B cell (primary cell): Measurements from ENCODE around the gene MS4A7. TPM values are rescaled to one million over a fixed set of nuclear protein-coding genes. Genes with fewer than 3 reads are reported as not detected.

Experiments
- ATAC-seq: fragments of 200-7000 bp; cut with Tn5 transposase; one replicate; pipeline ENCODE4 v1.10.0; 2021; ENCODE audit warnings: low read depth, mild to moderate bottlenecking, moderate number of reproducible peaks, moderate library complexity
- CTCF ChIA-PET: fragments of 350-600 bp; sonication (Branson Sonifier 250); formaldehyde crosslinking; loops from one replicate; lab custom pipeline; 2021; ENCODE audit warnings: antibody characterized with exemption, inconsistent platforms; lab: Charles Lee
- POLR2A ChIA-PET: fragments of 350-600 bp; sonication (Branson Sonifier 250); formaldehyde crosslinking; loops from one replicate; lab custom pipeline; 2021; ENCODE audit warnings: antibody characterized with exemption; lab: Charles Lee
- DNase-seq: peaks from one replicate; pipeline ENCODE4 v3.0.0; 2013
- H2AFZ ChIP-seq: 2 replicates; pipeline ENCODE4 v1.6.1; 2012; ENCODE audit warnings: mild to moderate bottlenecking, low read depth, low read length; ENCODE audit not compliant: insufficient read depth, poor library complexity, severe bottlenecking
- H3K27ac ChIP-seq, 2 donors: 1 replicate in 1 of 2; 2 replicates in 1 of 2; pipeline ENCODE4 v1.5.1; 2012 to 2013; ENCODE audit warnings: low read length in 2 of 2, mild to moderate bottlenecking in 2 of 2, moderate library complexity in 1 of 2
- H3K27me3 ChIP-seq, 4 experiments: fragments of 200-600 bp in 1 of 4; sonication (generic) in 1 of 4; replicated peaks in 1 of 4; 1 replicate in 2 of 4; 2 replicates in 2 of 4; pipeline versions ENCODE4 v1.6.1 to v1.7.0; 2013 to 2016; ENCODE audit warnings: low read length in 3 of 4, mild to moderate bottlenecking in 2 of 4, mixed read lengths in 1 of 4, moderate library complexity in 1 of 4; ENCODE audit not compliant: insufficient read depth in 4 of 4, control insufficient read depth in 3 of 4; ENCODE audit errors: control extremely low read depth in 1 of 4
- H3K36me3 ChIP-seq, 2 experiments: replicated peaks in 1 of 2; 1 replicate in 1 of 2; 2 replicates in 1 of 2; pipeline versions ENCODE4 v1.6.1 to v1.7.1; 2013; ENCODE audit warnings: low read length in 1 of 2; ENCODE audit not compliant: insufficient read depth in 2 of 2, control insufficient read depth in 1 of 2; ENCODE audit errors: control extremely low read depth in 1 of 2, extremely low read depth in 1 of 2
- H3K4me1 ChIP-seq, 2 donors: fragments of 200-600 bp in 1 of 2; sonication (generic) in 1 of 2; 1 replicate in 1 of 2; 2 replicates in 1 of 2; pipeline versions ENCODE4 v1.5.1 to v1.6.1; 2013 to 2017; ENCODE audit warnings: low read length in 2 of 2; ENCODE audit not compliant: control insufficient read depth in 2 of 2, insufficient read depth in 2 of 2
- H3K4me2 ChIP-seq: replicated peaks from 2 replicates; pipeline ENCODE3; 2012; ENCODE audit warnings: mild to moderate bottlenecking, low read depth, low read length; ENCODE audit not compliant: poor library complexity, severe bottlenecking
- H3K4me3 ChIP-seq, 5 experiments: fragments of 200-600 bp in 1 of 5; sonication (generic) in 1 of 5; 1 replicate in 3 of 5; 2 replicates in 2 of 5; pipeline versions ENCODE4 v1.5.1 to v1.7.0; 2011 to 2016; ENCODE audit warnings: low read length in 4 of 5, mild to moderate bottlenecking in 4 of 5, low read depth in 2 of 5, control low read depth in 1 of 5, moderate library complexity in 1 of 5; ENCODE audit not compliant: insufficient read depth in 1 of 5; ENCODE audit errors: control extremely low read depth in 1 of 5, extremely low read depth in 1 of 5
- H3K79me2 ChIP-seq: fragments of 200-600 bp; sonication (generic); one replicate; pipeline ENCODE4 v1.6.0; 2016; ENCODE audit warnings: low read length; ENCODE audit not compliant: control insufficient read depth, insufficient read depth
- H3K9ac ChIP-seq: fragments of 200-600 bp; sonication (generic); 2 replicates; pipeline ENCODE4 v1.6.1; 2017; ENCODE audit warnings: mild to moderate bottlenecking, low read length, moderate library complexity
- H3K9me3 ChIP-seq, 3 donors: one replicate each; pipeline versions ENCODE4 v1.6.1 to v1.7.1; 2013; ENCODE audit warnings: low read length in 2 of 3; ENCODE audit not compliant: control insufficient read depth in 2 of 3, insufficient read depth in 1 of 3; ENCODE audit errors: control extremely low read depth in 1 of 3
- H4K20me1 ChIP-seq: 2 replicates; pipeline ENCODE4 v1.6.0; 2012; ENCODE audit warnings: mild to moderate bottlenecking, low read length; ENCODE audit not compliant: insufficient read depth, control insufficient read depth, poor library complexity, severe bottlenecking
- H3K27ac Mint-ChIP-seq: one replicate; pipeline ENCODE4 v1.8.0; 2021; ENCODE audit warnings: mixed read lengths
- H3K27me3 Mint-ChIP-seq: one replicate; pipeline ENCODE4 v1.8.0; 2021; ENCODE audit warnings: mixed read lengths
- H3K4me1 Mint-ChIP-seq: one replicate; pipeline ENCODE4 v1.8.0; 2021; ENCODE audit warnings: mixed read lengths
- H3K4me3 Mint-ChIP-seq: one replicate; pipeline ENCODE4 v1.8.0; 2021; ENCODE audit warnings: mixed read lengths
- H3K9me3 Mint-ChIP-seq: one replicate; pipeline ENCODE4 v1.8.0; 2022; ENCODE audit warnings: mixed read lengths; ENCODE audit not compliant: insufficient read depth
- CTCF ChIP-seq: fragments of 200-600 bp; IDR thresholded peaks from one replicate; pipeline ENCODE4 v1.8.0; 2022; ENCODE audit warnings: antibody characterized with exemption, mild to moderate bottlenecking
- EZH2 ChIP-seq: IDR thresholded peaks from 2 replicates; pipeline ENCODE4 v1.6.1; 2012; ENCODE audit warnings: borderline replicate concordance, low read depth, mild to moderate bottlenecking, moderate library complexity, low read length; ENCODE audit not compliant: insufficient read depth, poor library complexity, severe bottlenecking
- WGBS: methylation state at CpG from one replicate; pipeline ENCODE4 v1.1.5; 2013; ENCODE audit warnings: missing lambda C conversion rate; ENCODE audit not compliant: insufficient coverage; 5-methylcytosine and 5-hydroxymethylcytosine counted together
- intact Hi-C: fragments of 100-400 bp; cut with micrococcal nuclease; formaldehyde crosslinking; loops from one replicate; pipeline ENCODE4 v1.10.0; 2022
- polyA plus RNA-seq: library from polyadenylated mRNA; depleted of rRNA; stranded (reverse); fragments of >200 nt; gene quantifications from 2 replicates; pipeline ENCODE4 v1.2.3, GENCODE V29; 2012
- total RNA-seq, 2 donors: library from RNA; stranded (reverse); fragments of 120-200 nt in 1 of 2; gene quantifications; 1 replicate in 1 of 2; 2 replicates in 1 of 2; pipeline versions ENCODE4 v1.2.3 to v1.2.4, GENCODE V29; 2013 to 2022

Gene MS4A7
- total and polyA plus RNA-seq, 2 donors (not counting 1 experiment from before 2014, with no cell fraction given) = 16.8 to 27.2 TPM

DNA sequence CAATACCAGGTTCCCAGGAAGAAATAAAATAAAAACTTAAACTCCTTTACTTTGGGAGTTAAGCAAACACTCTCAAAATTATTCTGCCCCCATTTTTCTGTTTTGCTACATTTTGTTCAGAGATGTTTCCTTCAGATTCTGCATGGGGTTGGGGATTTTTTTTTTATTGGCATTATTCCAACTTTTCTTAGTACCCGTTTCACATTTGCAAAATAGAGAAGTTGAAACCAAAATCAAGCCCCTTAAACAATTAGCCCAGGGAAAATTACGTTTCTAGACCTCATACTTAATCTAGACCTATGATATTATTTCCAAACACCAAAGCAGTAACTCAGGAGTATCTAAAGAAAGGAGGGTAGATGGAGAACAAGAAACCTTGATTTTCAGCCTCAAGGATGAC, 20.6 kb upstream of the MS4A7 start:
- no CpG with 5 or more reads among the region's 2 CpGs for WGBS
- ATAC-seq (peak; percentile 65), DNase-seq (peak; percentile 82)
- Histone ChIP-seq H3K9ac (no peak overlapping the region), H3K4me2 (peak overlapping the region; percentile 47), H3K9me3 (peaks cover 2 to 24% (median 20%) of the 10 kb centered on the region in 3 donors), H3K4me1 (peaks cover 27 to 32% of the 10 kb centered on the region in 2 donors), H3K27me3 (no peaks in the 10 kb centered on the region), H4K20me1 (no peaks in the 10 kb centered on the region), H3K27ac (peak overlapping the region; percentile 34 to 41), H2AFZ (no peak overlapping the region), H3K4me3 (peak overlapping the region in 1 of 5 experiments; percentile 1), H3K36me3 (no peaks in the 10 kb centered on the region), H3K79me2 (peaks cover 25% of the 10 kb centered on the region)
- H3K27ac Mint-ChIP-seq = peak overlapping the region; percentile 38
- intact Hi-C loops = no loop called here
- peaks cover 9% of the 10 kb centered on the region for H3K9me3 Mint-ChIP-seq
- CTCF ChIA-PET = interaction anchor here (1.0 kb wide), 3 partner anchors 10 to 125 kb away, joined by 3 read pairs; partner anchors contain the start of gene MS4A1
- H3K4me1 Mint-ChIP-seq = peaks cover 38% of the 10 kb centered on the region
- H3K27me3 Mint-ChIP-seq = no peaks in the 10 kb centered on the region
- POLR2A ChIA-PET = no interaction called here
- TF ChIP-seq EZH2 (no peak), CTCF (no peak)
- peak overlapping the region; percentile 30 for H3K4me3 Mint-ChIP-seq

DNA sequence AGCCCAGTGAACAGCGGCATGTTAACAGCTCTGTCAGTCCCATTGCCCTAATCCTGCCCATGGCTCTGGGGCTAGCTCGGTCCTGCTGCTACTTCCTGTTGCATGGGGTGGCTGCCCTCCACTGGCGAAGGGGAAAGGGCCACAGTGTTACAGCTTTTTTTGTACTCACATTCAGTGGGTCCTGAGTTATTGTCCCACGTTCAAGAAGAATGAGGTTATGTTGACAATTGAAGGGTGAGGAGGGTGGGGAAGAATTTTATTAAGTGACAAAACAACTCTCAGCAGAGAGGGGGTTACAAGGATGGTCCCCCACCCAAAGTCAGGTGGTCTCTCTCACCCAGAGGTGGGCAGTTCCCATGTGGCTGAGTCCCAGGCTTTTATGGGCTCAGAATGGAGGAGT, 17.7 kb upstream of the MS4A7 start:
- 100% methylated on average over 3 of the region's 4 CpGs for WGBS
- H2AFZ ChIP-seq = no peak overlapping the region
- no peaks in the 10 kb centered on the region for H3K27me3 ChIP-seq
- H3K36me3 ChIP-seq = no peaks in the 10 kb centered on the region
- no peak overlapping the region for H3K27ac ChIP-seq
- peak; percentile 40 for DNase-seq
- no peak overlapping the region for H3K4me3 ChIP-seq
- peaks cover 56 to 61% of the 10 kb centered on the region in 2 donors for H3K4me1 ChIP-seq
- H3K9me3 Mint-ChIP-seq = peaks cover 4% of the 10 kb centered on the region
- H3K4me2 ChIP-seq = no peak overlapping the region
- no peak overlapping the region for H3K9ac ChIP-seq
- H4K20me1 ChIP-seq = no peaks in the 10 kb centered on the region
- peaks cover 48% of the 10 kb centered on the region for H3K79me2 ChIP-seq
- no peak for ATAC-seq
- peaks cover 66% of the 10 kb centered on the region for H3K4me1 Mint-ChIP-seq
- peaks cover 2 to 24% (median 17%) of the 10 kb centered on the region in 3 donors for H3K9me3 ChIP-seq
- H3K27ac Mint-ChIP-seq = no peak overlapping the region
- POLR2A ChIA-PET = no interaction called here
- no peak for TF ChIP-seq EZH2
- no peak for TF ChIP-seq CTCF
- CTCF ChIA-PET = interaction anchor here (0.6 to 1.9 kb wide), 7 partner anchors 11 to 127 kb away, joined by 3 to 7 read pairs (median 4); no protein-coding TSS in a partner anchor
- H3K4me3 Mint-ChIP-seq = no peak overlapping the region
- intact Hi-C loops = no loop called here
- H3K27me3 Mint-ChIP-seq = no peaks in the 10 kb centered on the region
